Astrocyte of the cerebellum (primary cell): ENCODE results near the gene RNASE13.

Experiments
- DNase-seq: peaks from one replicate; pipeline ENCODE4 v3.0.0-alpha.2; 2011; ENCODE audit warnings: low read depth
- H3K4me3 ChIP-seq: 2 replicates; pipeline ENCODE4 v1.5.1; 2011; ENCODE audit warnings: mild to moderate bottlenecking, low read depth, low read length, moderate library complexity
- CTCF ChIP-seq: IDR thresholded peaks from 2 replicates; pipeline ENCODE4 v1.5.1; 2012; ENCODE audit warnings: low read length, low read depth, moderate library complexity, mild to moderate bottlenecking; ENCODE audit errors: missing control alignments
- in situ Hi-C: cut with HindIII; loops from 2 replicates; pipeline ENCODE4 v1.10.0; 2017; ENCODE audit warnings: low sequenced_read_pairs

Gene RNASE13

DNA sequence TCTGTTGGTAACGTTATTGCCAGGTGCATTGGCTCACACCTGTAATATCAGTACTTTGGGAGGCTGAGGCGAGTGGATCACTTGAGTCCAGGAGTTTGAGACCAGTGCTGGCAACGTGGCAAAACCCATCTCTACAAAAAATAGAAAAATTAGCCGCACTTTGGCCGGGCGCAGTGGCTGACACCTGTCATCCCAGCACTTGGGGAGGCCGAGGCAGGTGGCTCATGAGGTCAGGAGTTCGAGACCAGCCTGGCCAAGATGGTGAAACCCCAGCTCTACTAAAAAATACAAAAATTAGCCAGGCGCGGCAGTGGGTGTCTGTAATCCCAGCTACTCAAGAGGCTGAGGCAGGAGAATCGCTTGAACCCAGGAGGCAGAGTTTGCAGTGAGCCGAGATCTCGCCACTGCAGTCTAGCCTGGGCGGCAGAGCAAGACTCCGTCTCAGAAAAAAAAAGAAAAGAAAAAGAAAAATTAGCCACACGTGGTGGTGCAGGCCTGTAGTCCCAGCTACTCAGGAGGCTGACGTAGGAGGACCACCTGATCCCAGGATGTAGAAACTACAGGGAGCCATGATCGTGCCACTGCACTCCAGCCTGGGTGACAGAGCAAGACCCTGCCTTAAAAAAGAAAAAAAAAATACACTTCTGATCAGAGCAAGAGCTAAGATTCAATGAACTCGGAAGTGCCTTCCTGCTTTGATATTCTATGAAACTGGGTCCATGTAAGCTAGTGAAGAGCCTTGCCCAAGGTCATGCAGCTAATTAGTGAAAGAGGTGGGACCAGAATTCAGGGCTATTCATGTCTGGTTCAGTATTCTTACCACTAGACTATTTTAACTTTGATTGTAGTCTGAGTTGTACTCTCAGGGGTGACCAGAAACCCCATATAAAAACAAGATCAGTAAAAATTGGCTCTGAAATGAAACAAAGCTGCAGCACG, 18.8 kb upstream of the RNASE13 start:
- no peak for TF ChIP-seq CTCF
- DNase-seq = no peak
- in situ Hi-C loops = no loop called here
- no peak overlapping the region for H3K4me3 ChIP-seq

DNA sequence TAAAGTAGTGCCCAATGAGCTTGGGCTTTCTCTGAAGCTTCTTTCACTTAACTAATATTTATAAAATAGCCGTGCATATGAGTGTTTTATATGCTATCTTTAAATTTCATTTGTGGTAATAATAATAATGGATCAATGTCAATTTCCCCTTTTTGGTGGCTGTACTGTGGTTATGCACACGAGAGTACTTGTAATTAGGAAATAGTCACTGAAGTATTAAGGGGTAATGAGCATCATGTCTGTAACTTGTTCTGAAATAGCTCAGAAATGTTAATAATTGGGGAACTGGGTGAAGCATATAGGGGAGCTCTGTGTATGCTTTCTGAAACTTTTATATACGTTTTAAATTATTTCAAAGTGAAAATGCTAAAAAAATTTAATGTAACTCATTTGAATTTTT, 16.0 kb upstream of the RNASE13 start:
- no peak overlapping the region for H3K4me3 ChIP-seq
- TF ChIP-seq CTCF = no peak
- no peak for DNase-seq
- in situ Hi-C loops = no loop called here

DNA sequence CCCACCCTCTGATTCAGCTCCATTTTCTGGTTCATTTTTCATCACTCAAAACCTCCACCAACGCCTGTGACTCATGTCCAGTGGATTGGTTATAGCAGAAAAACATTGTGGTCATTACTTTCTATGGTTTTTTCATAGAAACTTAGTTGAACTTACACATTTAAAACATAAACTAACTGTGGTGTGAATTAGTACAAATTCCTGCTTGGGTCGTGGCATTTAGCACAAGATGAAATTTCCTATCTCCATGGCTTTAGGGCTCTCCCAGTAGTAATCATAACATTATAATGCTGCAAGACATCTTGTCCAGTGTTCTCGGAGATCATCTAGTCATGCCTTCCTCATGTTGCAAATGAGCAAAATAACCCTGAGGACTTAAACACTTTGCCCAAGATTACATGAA, 14.7 kb upstream of the RNASE13 start:
- no peak overlapping the region for H3K4me3 ChIP-seq
- no peak for DNase-seq
- in situ Hi-C loops = no loop called here
- no peak for TF ChIP-seq CTCF

DNA sequence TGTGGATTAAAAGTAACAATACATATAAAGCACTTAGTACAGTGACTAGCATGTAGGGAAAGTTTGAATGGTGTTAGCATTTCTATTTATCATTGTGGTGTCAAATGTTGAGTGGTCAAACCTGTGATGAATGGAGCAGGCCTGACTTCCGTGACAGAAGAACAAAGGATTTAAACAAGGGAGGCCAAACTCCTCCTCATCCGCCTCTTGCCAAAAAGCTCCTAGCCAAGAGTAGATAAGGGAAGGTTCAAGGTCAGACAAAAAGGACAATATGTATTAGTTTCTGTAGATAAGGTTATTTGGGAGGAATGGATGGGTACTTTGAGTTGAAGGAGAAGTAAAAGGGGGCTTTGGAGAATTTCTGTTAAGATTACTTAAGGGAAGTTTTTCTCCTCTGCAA, 14.0 kb upstream of the RNASE13 start:
- DNase-seq = no peak
- H3K4me3 ChIP-seq = no peak overlapping the region
- in situ Hi-C loops = no loop called here
- TF ChIP-seq CTCF = no peak

DNA sequence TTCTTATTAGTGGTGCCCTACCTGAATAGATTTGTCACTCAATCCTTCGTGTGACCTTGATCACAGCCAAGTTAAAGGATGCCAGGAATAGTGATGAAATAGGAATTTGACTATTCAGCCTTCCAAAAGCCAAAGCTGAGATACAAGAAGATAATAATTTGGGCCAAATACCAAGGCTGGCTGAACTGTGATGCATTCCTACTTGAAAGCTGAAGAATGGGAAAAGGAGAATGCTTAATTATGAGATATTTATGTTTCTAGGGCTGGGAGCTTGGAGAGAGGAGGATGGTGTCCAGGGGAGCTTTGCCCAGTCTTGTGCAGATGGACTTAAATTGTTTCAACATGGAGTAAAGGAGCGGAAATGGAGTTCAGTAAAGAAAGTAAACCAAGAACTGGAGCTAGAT, 12.8 kb upstream of the RNASE13 start:
- no peak for TF ChIP-seq CTCF
- DNase-seq = no peak
- H3K4me3 ChIP-seq = no peak overlapping the region
- in situ Hi-C loops = no loop called here

DNA sequence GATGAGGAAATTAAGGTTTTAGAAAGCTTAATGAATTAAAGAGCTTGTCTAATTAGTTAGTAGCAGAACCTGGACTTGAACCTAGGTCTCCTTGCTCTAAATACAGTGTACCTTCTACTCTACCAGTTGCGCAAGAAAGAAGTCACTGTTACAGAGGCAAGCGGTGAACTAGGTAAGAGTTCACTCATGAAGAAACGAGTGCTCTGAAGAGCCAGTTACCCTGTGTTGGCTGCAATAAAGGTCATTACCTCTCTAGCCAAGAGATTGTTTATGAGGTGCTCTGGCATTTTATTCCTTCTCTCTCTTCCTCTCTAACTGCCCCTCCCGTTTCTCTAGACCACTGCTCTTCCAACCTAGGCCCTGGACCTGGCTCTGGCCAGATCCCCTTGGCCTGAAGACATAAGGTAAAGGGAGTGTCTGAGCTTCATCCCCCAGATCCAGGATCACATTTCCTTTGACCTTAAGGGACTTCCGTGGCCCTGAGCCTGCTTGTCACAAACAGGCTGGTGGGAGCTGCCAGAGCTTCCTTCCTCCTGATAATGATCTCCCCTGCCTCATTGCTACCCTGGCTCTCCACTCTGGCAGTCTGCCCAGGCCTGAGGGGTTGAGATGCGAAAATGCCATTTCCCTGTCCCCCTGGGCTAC, 9.5 kb upstream of the RNASE13 start:
- in situ Hi-C loops = no loop called here
- TF ChIP-seq CTCF = no peak

More for the DNA sequence above, 9.5 kb upstream of the RNASE13 start:
- no peak for DNase-seq
- H3K4me3 ChIP-seq = no peak overlapping the region
